Trophoblast cell (in vitro differentiated cells and primary cell): ENCODE data around the gene NCL.
"Not testable (repeated sequence)": the region's sequence is repeated elsewhere in the genome, so short reads cannot be mapped to it uniquely, and the experiment has no call there.

ENCODE experiments used
- DNase-seq, 2 donors: peaks; one replicate each; pipeline ENCODE4 v3.0.0-alpha.2; 2016
- H2AFZ ChIP-seq: 2 replicates; pipeline ENCODE4 v1.6.1; 2013; ENCODE audit warnings: low read length, moderate library complexity, mild to moderate bottlenecking; ENCODE audit not compliant: insufficient read depth, poor library complexity
- H2AK5ac ChIP-seq: 2 replicates; pipeline ENCODE4 v1.6.1; 2013; ENCODE audit warnings: mild to moderate bottlenecking, low read length
- H2BK120ac ChIP-seq: 2 replicates; pipeline ENCODE4 v1.6.1; 2013; ENCODE audit warnings: low read length, mild to moderate bottlenecking, moderate library complexity; ENCODE audit not compliant: insufficient read depth, poor library complexity
- H2BK12ac ChIP-seq: 2 replicates; pipeline ENCODE4 v1.6.1; 2013; ENCODE audit warnings: mild to moderate bottlenecking, low read length, moderate library complexity
- H2BK5ac ChIP-seq: 2 replicates; pipeline ENCODE4 v1.6.1; 2013; ENCODE audit warnings: low read length, low read depth, moderate library complexity, mild to moderate bottlenecking; ENCODE audit not compliant: poor library complexity
- H3K14ac ChIP-seq: 2 replicates; pipeline ENCODE4 v1.6.1; 2013; ENCODE audit warnings: mild to moderate bottlenecking, low read length
- H3K18ac ChIP-seq: 2 replicates; pipeline ENCODE4 v1.6.1; 2013; ENCODE audit warnings: mild to moderate bottlenecking, low read length
- H3K23ac ChIP-seq: 2 replicates; pipeline ENCODE4 v1.6.1; 2013; ENCODE audit warnings: low read length
- H3K27ac ChIP-seq: 2 replicates; pipeline ENCODE4 v1.5.1; 2013; ENCODE audit warnings: low read depth, mild to moderate bottlenecking, inconsistent platforms, low read length, moderate library complexity
- H3K27me3 ChIP-seq: 2 replicates; pipeline ENCODE4 v1.6.1; 2013; ENCODE audit warnings: inconsistent platforms, mild to moderate bottlenecking, low read length, moderate library complexity; ENCODE audit not compliant: insufficient read depth
- H3K36me3 ChIP-seq, 2 experiments: 1 replicate in 1 of 2; 2 replicates in 1 of 2; pipeline ENCODE4 v1.6.1; 2013; ENCODE audit warnings: low read length in 2 of 2, mild to moderate bottlenecking in 2 of 2, moderate library complexity in 1 of 2; ENCODE audit not compliant: insufficient read depth in 2 of 2, control insufficient read depth in 1 of 2
- H3K4ac ChIP-seq: 2 replicates; pipeline ENCODE4 v1.6.1; 2013; ENCODE audit warnings: low read depth, mild to moderate bottlenecking, low read length, moderate library complexity
- H3K4me1 ChIP-seq, 2 experiments: 1 replicate in 1 of 2; 2 replicates in 1 of 2; pipeline ENCODE4 v1.6.1; 2013; ENCODE audit warnings: low read length in 2 of 2, mild to moderate bottlenecking in 2 of 2, moderate library complexity in 1 of 2; ENCODE audit not compliant: insufficient read depth in 2 of 2, control insufficient read depth in 1 of 2
- H3K4me2 ChIP-seq: 2 replicates; pipeline ENCODE4 v1.6.1; 2013; ENCODE audit warnings: inconsistent platforms, mild to moderate bottlenecking, low read length, moderate library complexity
- H3K4me3 ChIP-seq: 2 replicates; pipeline ENCODE4 v1.5.1; 2013; ENCODE audit warnings: mild to moderate bottlenecking, low read depth, low read length, inconsistent platforms
- H3K79me1 ChIP-seq: one replicate; pipeline ENCODE4 v1.6.1; 2013; ENCODE audit warnings: low read length
- H3K79me2 ChIP-seq: 2 replicates; pipeline ENCODE4 v1.6.1; 2013; ENCODE audit warnings: low read length, mild to moderate bottlenecking; ENCODE audit not compliant: control insufficient read depth, insufficient read depth, poor library complexity
- H3K9ac ChIP-seq: 2 replicates; pipeline ENCODE4 v1.6.1; 2013; ENCODE audit warnings: mild to moderate bottlenecking, low read length
- H3K9me3 ChIP-seq: 2 replicates; pipeline ENCODE4 v1.6.1; 2013; ENCODE audit warnings: low read depth, mild to moderate bottlenecking, control low read depth, inconsistent platforms, low read length; ENCODE audit not compliant: insufficient read depth
- H4K12ac ChIP-seq: 2 replicates; pipeline ENCODE4 v1.6.1; 2013; ENCODE audit warnings: low read depth, mild to moderate bottlenecking, low read length, moderate library complexity
- H4K8ac ChIP-seq: 2 replicates; pipeline ENCODE4 v1.6.1; 2013; ENCODE audit warnings: low read depth, mild to moderate bottlenecking, low read length, moderate library complexity
- H4K91ac ChIP-seq: one replicate; pipeline ENCODE4 v1.6.1; 2013; ENCODE audit warnings: low read depth, mild to moderate bottlenecking, low read length, moderate library complexity
- WGBS: extraction: QIAGEN DNeasy Blood & Tissue Kit; methylation state at CpG from one replicate; pipeline ENCODE4 v1.1.7; 2013; ENCODE audit warnings: missing lambda C conversion rate; ENCODE audit not compliant: insufficient read length, insufficient coverage; ENCODE audit errors: extremely low coverage; 5-methylcytosine and 5-hydroxymethylcytosine counted together

NCL gene

GRCh38 chr2:231460841-231461240, 3.4 kb downstream of the NCL start:
- H4K91ac ChIP-seq, H2AK5ac ChIP-seq, H3K27me3 ChIP-seq, H3K4me2 ChIP-seq, H4K12ac ChIP-seq, H4K8ac ChIP-seq, H3K14ac ChIP-seq, H2AFZ ChIP-seq, DNase-seq, H2BK12ac ChIP-seq, H3K9ac ChIP-seq, H2BK120ac ChIP-seq, H3K4me3 ChIP-seq, H3K27ac ChIP-seq, H3K23ac ChIP-seq, H2BK5ac ChIP-seq, H3K4ac ChIP-seq, H3K9me3 ChIP-seq, H3K18ac ChIP-seq, H3K4me1 ChIP-seq: not testable (repeated sequence)
- Histone ChIP-seq H3K79me2 (peaks cover 12% of the 10 kb centered on the region), H3K36me3 (peaks cover 20 to 46% of the 10 kb centered on the region in 2 experiments), H3K79me1 (peaks cover 13% of the 10 kb centered on the region)
- WGBS = no CpG with 5 or more reads among the region's 10 CpGs

DNA sequence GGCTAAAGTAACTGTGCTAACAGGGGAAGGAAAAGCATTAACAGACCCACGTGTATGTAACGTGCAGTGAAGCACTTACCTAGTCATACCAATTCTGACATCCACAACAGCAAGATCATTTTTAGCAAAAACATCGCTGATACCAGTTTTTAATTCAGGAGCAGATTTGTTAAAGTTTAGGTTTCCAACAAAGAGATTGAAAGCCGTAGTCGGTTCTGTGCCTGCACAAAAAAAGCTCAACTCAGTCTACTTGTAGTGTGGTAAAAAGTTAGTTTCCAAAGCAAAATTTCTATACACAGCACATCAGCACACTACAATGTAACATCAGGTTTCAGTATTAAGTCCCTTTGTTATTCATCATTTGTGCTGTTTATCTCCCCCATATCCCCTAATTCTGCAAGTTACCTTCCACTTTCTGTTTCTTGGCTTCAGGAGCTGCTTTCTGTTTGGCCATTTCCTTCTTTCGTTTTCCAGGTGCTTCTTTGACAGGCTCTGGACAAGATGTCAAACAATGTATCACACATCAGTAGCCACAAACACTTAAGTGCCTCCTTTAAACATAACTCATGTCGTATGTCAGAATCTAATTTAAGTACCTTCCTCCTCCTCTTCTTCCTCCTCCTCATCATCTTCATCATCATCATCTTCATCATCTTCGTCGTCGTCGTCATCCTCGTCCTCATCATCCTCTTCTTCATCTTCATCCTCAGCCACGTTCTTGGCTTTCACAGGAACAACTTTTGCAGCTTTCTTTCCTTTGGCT, 4.0 kb downstream of the NCL start:
- Histone ChIP-seq H3K4me2 (no peak overlapping the region), H3K9ac (no peak overlapping the region), H3K4ac (no peak overlapping the region), H3K4me1 (peaks cover under 1 to 2% of the 10 kb centered on the region in 2 experiments), H2BK5ac (no peak overlapping the region), H3K4me3 (no peak overlapping the region), H3K36me3 (peaks cover 22 to 52% of the 10 kb centered on the region in 2 experiments), H4K12ac (no peak overlapping the region), H3K23ac (no peak overlapping the region), H4K8ac (no peak overlapping the region), H3K27ac (no peak overlapping the region), H3K79me1 (peaks cover 12% of the 10 kb centered on the region), H3K79me2 (peaks cover 12% of the 10 kb centered on the region), H2BK120ac (no peak overlapping the region), H3K18ac (no peak overlapping the region), H3K14ac (no peak overlapping the region), H2AK5ac (no peak overlapping the region), H3K27me3 (no peaks in the 10 kb centered on the region), H2AFZ (no peak overlapping the region), H3K9me3 (no peaks in the 10 kb centered on the region), H4K91ac (no peak overlapping the region), H2BK12ac (no peak overlapping the region)
- 100% methylated on average over 6 of the region's 13 CpGs for WGBS
- no peak for DNase-seq

GRCh38 chr2:231458368-231458767, 5.9 kb downstream of the NCL start:
- Histone ChIP-seq H3K36me3 (peaks cover 29 to 68% of the 10 kb centered on the region in 2 experiments), H3K4me2 (no peak overlapping the region), H3K18ac (no peak overlapping the region), H2AFZ (no peak overlapping the region), H3K4ac (no peak overlapping the region), H3K23ac (no peak overlapping the region), H3K27ac (no peak overlapping the region), H4K91ac (no peak overlapping the region), H3K27me3 (no peaks in the 10 kb centered on the region), H3K79me2 (peaks cover 3% of the 10 kb centered on the region), H3K9ac (no peak overlapping the region), H4K12ac (no peak overlapping the region), H2BK5ac (no peak overlapping the region), H2BK120ac (no peak overlapping the region), H3K4me3 (no peak overlapping the region), H2BK12ac (no peak overlapping the region), H3K14ac (no peak overlapping the region), H3K4me1 (no peaks in the 10 kb centered on the region), H2AK5ac (no peak overlapping the region), H4K8ac (no peak overlapping the region), H3K9me3 (no peaks in the 10 kb centered on the region), H3K79me1 (no peaks in the 10 kb centered on the region)
- DNase-seq = no peak
- WGBS = no CpG with 5 or more reads among the region's 6 CpGs

DNA sequence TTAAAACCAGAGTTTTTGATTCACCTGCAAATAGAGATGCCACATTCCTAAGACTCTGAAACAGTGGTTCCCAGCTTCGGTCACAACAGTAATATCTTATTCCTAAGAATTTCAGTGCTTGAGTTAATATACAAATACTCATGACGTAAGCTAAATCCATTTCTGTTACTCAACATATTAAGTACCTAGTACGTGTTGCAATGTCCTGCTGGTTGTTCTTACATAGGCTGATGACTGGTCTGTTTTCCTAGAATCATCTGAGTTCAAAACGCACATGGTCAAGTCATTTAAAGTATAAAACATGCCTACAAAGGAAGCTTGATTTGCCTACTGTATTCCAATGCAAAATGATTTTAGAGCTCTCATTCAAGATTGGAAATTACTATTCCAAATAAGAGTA, 7.2 kb downstream of the NCL start:
- H3K4ac ChIP-seq = no peak overlapping the region
- no peak overlapping the region for H2BK5ac ChIP-seq
- H3K14ac ChIP-seq = no peak overlapping the region
- no peaks in the 10 kb centered on the region for H3K79me1 ChIP-seq
- H2BK12ac ChIP-seq = no peak overlapping the region
- H3K9ac ChIP-seq = no peak overlapping the region
- peaks cover 29 to 76% of the 10 kb centered on the region in 2 experiments for H3K36me3 ChIP-seq
- H2BK120ac ChIP-seq = no peak overlapping the region
- no peak overlapping the region for H3K4me2 ChIP-seq
- no peaks in the 10 kb centered on the region for H3K27me3 ChIP-seq
- H3K27ac ChIP-seq = no peak overlapping the region
- no peaks in the 10 kb centered on the region for H3K79me2 ChIP-seq
- no peaks in the 10 kb centered on the region for H3K9me3 ChIP-seq
- no peak overlapping the region for H3K4me3 ChIP-seq
- no peak overlapping the region for H4K91ac ChIP-seq
- no peak overlapping the region for H2AK5ac ChIP-seq
- H4K8ac ChIP-seq = no peak overlapping the region
- H3K23ac ChIP-seq = no peak overlapping the region
- no peak overlapping the region for H2AFZ ChIP-seq
- DNase-seq = peak; percentile 10 to 52
- no CpG with 5 or more reads among the region's 4 CpGs for WGBS
- peaks cover 0 to 4% of the 10 kb centered on the region in 2 experiments for H3K4me1 ChIP-seq
- H3K18ac ChIP-seq = no peak overlapping the region
- H4K12ac ChIP-seq = no peak overlapping the region
